ENCODE data around the gene GREB1L.

DNA sequence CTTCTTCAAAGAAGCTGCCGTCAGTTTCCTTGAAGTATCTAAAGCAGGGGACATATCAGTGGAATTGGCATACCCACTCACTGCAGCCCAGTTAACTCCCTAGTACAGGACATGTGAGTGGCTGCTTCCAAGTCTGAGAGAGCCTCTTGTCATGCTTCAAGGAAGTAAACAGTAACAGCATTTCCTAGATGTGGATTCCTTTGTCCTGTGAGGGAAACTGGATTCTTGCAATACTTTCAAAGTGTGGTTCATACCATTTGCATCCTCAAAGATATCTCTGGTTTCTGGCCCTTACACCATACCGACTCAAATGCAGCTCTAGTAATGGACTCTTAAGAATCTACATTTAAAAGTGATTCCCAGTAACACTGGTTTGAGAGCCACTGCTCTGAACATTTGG lies 271.3 kb downstream of the GREB1L start:
- TF ChIP-seq POLR2A (IDR thresholded peaks at IDR 0.05) (no peak), POLR2AphosphoS5 (IDR thresholded peaks at IDR 0.05) (no peak)
- TF ChIP-seq, protein P1, sequence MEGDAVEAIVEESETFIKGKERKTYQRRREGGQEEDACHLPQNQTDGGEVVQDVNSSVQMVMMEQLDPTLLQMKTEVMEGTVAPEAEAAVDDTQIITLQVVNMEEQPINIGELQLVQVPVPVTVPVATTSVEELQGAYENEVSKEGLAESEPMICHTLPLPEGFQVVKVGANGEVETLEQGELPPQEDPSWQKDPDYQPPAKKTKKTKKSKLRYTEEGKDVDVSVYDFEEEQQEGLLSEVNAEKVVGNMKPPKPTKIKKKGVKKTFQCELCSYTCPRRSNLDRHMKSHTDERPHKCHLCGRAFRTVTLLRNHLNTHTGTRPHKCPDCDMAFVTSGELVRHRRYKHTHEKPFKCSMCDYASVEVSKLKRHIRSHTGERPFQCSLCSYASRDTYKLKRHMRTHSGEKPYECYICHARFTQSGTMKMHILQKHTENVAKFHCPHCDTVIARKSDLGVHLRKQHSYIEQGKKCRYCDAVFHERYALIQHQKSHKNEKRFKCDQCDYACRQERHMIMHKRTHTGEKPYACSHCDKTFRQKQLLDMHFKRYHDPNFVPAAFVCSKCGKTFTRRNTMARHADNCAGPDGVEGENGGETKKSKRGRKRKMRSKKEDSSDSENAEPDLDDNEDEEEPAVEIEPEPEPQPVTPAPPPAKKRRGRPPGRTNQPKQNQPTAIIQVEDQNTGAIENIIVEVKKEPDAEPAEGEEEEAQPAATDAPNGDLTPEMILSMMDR (IDR thresholded peaks at IDR 0.05) = no peak

Measured in prostate gland (tissue), 2 donors.